M059J (cell line): Measurements from ENCODE around the gene RBM15B. TPM values are rescaled to one million over a fixed set of nuclear protein-coding genes. Genes with fewer than 3 reads are reported as not detected.
"Not testable (repeated sequence)": the region's sequence is repeated elsewhere in the genome, so short reads cannot be mapped to it uniquely, and the experiment has no call there.

ENCODE experiments used
- DNase-seq: peaks from one replicate; pipeline ENCODE4 v3.0.0-alpha.2; 2012; ENCODE audit warnings: low read depth
- total RNA-seq: library from RNA; depleted of rRNA; stranded (reverse); fragments of >200 nt; shearing (Covaris generic); gene quantifications from 2 replicates; pipeline ENCODE4 v1.2.3, GENCODE V29; 2014

Gene RBM15B
- total RNA-seq, 1 experiment from 2014 or later = 13.3 TPM

- no peak for DNase-seq
Measured at GRCh38 chr3:51379301-51379700, 11.8 kb upstream of the RBM15B start.

GRCh38 chr3:51379746-51380455, 11.2 kb upstream of the RBM15B start:
- DNase-seq = no peak

GRCh38 chr3:51380601-51381332, 10.3 kb upstream of the RBM15B start:
- DNase-seq = no peak

- no peak for DNase-seq
Measured at GRCh38 chr3:51381333-51381705, 9.8 kb upstream of the RBM15B start.

GRCh38 chr3:51382076-51382745, 8.9 kb upstream of the RBM15B start:
- DNase-seq = no peak

GRCh38 chr3:51382947-51383578, 8.0 kb upstream of the RBM15B start:
- DNase-seq = no peak

- DNase-seq = peak; percentile 26
Measured at GRCh38 chr3:51384055-51384725, 6.9 kb upstream of the RBM15B start.

GRCh38 chr3:51384726-51385473, 6.2 kb upstream of the RBM15B start, which contains the start of gene MANF:
Gene MANF, plus strand, starts transcription at chr3:51385291. Its CDS starts 52 bp downstream, at chr3:51385343.
- peak; percentile 95 for DNase-seq

GRCh38 chr3:51385621-51386091, 5.4 kb upstream of the RBM15B start:
- peak; percentile 12 for DNase-seq

GRCh38 chr3:51386159-51386851, 4.8 kb upstream of the RBM15B start:
- DNase-seq = no peak

- DNase-seq = no peak
Measured at GRCh38 chr3:51386852-51387229, 4.2 kb upstream of the RBM15B start.

GRCh38 chr3:51387281-51387680, 3.8 kb upstream of the RBM15B start:
- DNase-seq = not testable (repeated sequence)

GRCh38 chr3:51388286-51389029, 2.6 kb upstream of the RBM15B start:
- peak; percentile 15 for DNase-seq

GRCh38 chr3:51389423-51390183, 1.5 kb upstream of the RBM15B start:
- DNase-seq = peak; percentile 32

GRCh38 chr3:51390246-51391074, 625 bp upstream of the RBM15B start:
- no peak for DNase-seq

- peak; percentile 22 for DNase-seq
Measured at GRCh38 chr3:51391566-51392354, 675 bp downstream of the RBM15B start.
